NCI-H1436 treated with DMSO at 0.1 percent for 48 hours (cell line): ENCODE results near the gene SNRNP25.

Source experiments
- DNase-seq: peaks from one replicate; lab custom pipeline; 2025; lab: John Stamatoyannopoulos, UW

The SNRNP25 gene

DNA sequence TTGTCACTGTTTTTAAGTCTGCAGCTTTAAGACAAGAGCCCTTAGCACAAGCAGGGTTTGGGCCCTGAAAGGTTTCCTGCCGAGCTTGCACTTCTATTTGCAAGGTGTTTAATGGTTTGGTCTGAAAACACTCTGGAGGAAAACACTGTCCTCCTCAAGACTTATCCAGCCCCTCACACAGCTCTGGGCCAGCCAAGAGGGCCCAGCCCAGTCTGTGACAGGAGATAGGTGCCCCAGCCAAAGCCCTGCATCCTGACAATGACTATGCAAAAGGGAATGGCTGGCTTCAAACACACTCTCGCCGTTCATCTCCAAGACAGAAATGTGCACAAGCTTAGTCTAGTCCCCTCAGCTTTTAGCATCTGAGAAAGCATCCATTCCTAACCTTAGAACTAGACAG, 51.3 kb downstream of the SNRNP25 start:
- no peak for DNase-seq

GRCh38 chr16:105521-105920, 51.9 kb downstream of the SNRNP25 start:
- no peak for DNase-seq

GRCh38 chr16:106623-107324, 53.1 kb downstream of the SNRNP25 start:
- DNase-seq, result no peak
